ENCODE data around the gene TRAPPC10. TPM values are rescaled to one million over a fixed set of nuclear protein-coding genes. Genes with fewer than 3 reads are reported as not detected.

The TRAPPC10 gene
- total RNA-seq, 1 experiment from 2014 or later, result 10.4 TPM

DNA sequence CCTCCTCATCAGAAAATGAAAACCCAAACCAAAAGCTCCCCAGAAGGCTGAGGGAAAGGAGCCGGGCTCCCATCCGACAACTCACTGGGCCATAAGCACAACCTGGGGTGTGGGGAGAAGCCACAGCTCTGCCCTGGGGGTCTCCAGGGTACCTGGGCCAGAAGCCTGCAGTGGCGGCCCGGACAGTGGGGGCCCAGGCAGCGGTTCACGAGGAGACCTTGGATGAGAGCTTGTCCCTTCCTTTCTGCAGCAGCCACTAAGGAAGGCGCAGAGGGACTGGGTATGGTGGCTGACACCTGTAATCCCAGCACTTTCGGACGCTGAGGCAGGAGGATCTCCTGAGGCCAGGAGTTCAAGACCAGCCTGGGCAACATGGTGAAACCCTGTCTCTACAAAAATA, 17.5 kb upstream of the TRAPPC10 start:
- in situ Hi-C loops (cut with HindIII; ENCODE audit: low pct_unique_long_range_greater_than_20kb, low sequenced_read_pairs), result no loop called here
- no peak for DNase-seq (ENCODE audit: low read depth)

GRCh38 chr21:43995521-43996105, 16.5 kb upstream of the TRAPPC10 start:
- DNase-seq (ENCODE audit: low read depth), result no peak
- in situ Hi-C loops (cut with HindIII; ENCODE audit: low pct_unique_long_range_greater_than_20kb, low sequenced_read_pairs), result no loop called here

- DNase-seq (ENCODE audit: low read depth), result no peak
- in situ Hi-C loops (cut with HindIII; ENCODE audit: low pct_unique_long_range_greater_than_20kb, low sequenced_read_pairs), result no loop called here
Observed at GRCh38 chr21:43997766-43998742, 14.1 kb upstream of the TRAPPC10 start.

DNA sequence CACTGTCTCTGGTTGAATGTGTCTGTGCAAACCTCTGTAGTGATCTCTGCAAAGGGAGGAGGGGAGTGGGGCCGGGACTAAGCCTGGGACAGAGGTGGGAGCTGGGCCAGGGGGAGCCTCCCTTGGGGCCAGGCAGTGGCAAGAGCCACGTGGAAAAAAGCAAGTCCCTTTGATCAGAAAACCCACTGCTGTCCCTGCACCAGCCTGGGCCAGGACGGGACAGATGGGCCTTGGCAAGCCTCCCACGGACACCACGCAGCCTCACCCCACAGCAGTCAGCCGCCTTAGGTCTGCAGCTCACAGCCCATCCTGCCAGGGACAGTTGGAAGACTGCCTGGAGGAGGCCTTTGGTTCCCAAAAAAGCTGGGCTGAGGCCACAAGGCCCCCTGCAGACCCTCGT, 11.7 kb upstream of the TRAPPC10 start:
- DNase-seq (ENCODE audit: low read depth), result no peak
- in situ Hi-C loops (cut with HindIII; ENCODE audit: low pct_unique_long_range_greater_than_20kb, low sequenced_read_pairs), result no loop called here

DNA sequence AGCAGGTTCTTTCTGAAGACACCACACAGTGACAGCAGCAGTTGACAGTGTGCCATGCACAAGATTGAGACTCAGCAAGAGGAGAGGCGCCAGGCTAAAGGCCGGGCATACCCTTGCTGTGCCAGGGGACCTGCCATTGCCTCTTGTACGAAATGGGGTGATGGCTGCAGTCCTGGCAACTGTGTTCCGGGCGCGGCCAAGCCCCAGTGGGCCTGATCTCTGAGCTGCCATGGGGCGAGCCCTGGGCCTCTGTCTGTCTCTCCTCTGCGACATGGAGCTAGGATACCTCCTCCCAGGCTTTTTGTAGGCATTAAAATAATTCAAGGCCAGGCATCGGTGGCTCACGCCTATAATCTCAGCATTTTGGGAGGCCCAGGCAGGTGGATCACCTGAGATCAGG, 9.6 kb upstream of the TRAPPC10 start:
- in situ Hi-C loops (cut with HindIII; ENCODE audit: low pct_unique_long_range_greater_than_20kb, low sequenced_read_pairs), result no loop called here
- DNase-seq (ENCODE audit: low read depth), result no peak

GRCh38 chr21:44003307-44003966, 8.7 kb upstream of the TRAPPC10 start:
- in situ Hi-C loops (cut with HindIII; ENCODE audit: low pct_unique_long_range_greater_than_20kb, low sequenced_read_pairs), result no loop called here
- no peak for DNase-seq (ENCODE audit: low read depth)

DNA sequence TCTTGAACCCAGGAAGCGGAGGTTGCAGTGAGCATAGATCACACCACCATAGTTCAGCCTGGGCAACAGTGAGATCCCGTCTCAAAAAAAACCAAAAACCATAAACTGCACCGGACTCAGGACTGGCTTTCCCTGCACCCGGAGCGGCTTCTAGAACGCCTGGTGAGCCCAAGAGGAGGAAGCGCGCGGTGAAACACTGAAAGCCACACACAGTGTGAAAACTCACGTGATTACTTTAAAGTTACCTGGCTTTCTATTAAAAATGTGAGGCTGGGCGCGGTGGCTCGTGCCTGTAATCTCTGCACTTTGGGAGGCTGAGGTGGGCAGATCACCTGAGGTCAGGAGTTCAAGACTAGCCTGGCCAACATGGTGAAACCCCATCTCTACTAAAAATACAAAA, 7.0 kb upstream of the TRAPPC10 start:
- in situ Hi-C loops (cut with HindIII; ENCODE audit: low pct_unique_long_range_greater_than_20kb, low sequenced_read_pairs), result no loop called here
- no peak for DNase-seq (ENCODE audit: low read depth)

DNA sequence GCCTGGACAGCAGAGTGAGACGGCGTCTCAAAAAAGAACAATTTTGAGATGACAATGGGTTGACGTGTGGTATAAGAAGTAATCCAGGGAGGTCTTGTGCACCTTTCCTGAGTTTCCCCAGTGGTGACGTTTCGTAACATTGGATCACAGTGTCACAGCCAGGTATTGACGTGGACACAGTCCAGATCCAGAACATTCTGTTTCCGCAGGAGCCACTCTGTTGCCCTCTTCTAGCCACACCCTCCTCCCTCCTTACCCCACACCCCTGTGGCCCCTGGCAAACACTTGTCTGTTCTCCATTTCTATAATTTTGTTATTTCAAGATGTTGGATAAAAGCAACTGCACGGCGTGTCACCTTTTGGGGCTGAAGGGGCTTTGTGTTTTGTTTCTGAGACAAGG, 6.5 kb upstream of the TRAPPC10 start:
- in situ Hi-C loops (cut with HindIII; ENCODE audit: low pct_unique_long_range_greater_than_20kb, low sequenced_read_pairs), result no loop called here
- no peak for DNase-seq (ENCODE audit: low read depth)

- DNase-seq (ENCODE audit: low read depth), result peak; percentile 36
- in situ Hi-C loops (cut with HindIII; ENCODE audit: low pct_unique_long_range_greater_than_20kb, low sequenced_read_pairs), result no loop called here
Observed at GRCh38 chr21:44006017-44006619, 6.0 kb upstream of the TRAPPC10 start.

- no peak for DNase-seq (ENCODE audit: low read depth)
- in situ Hi-C loops (cut with HindIII; ENCODE audit: low pct_unique_long_range_greater_than_20kb, low sequenced_read_pairs), result no loop called here
Observed at GRCh38 chr21:44006656-44007055, 5.5 kb upstream of the TRAPPC10 start.

DNA sequence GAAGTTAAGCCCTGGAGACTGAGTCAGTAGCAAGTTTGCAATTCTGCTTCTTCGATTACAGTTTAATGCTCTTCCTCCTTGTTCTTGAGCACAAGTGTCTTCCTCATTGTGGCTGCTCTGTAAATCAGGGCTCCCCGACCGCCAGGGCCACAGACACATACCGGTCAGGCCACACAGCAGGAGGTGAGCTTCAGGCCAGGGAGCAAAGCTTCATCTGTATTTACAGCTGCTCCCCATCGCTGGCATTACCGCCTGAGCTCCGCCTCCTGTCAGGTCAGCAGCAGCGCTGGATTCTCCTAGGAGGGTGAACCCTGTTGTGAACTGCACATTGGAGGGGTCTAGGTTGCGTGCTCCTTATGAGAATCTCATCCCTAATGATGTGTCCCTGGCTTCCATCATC, 1.7 kb upstream of the TRAPPC10 start:
- in situ Hi-C loops (cut with HindIII; ENCODE audit: low pct_unique_long_range_greater_than_20kb, low sequenced_read_pairs), result no loop called here
- DNase-seq (ENCODE audit: low read depth), result no peak

- in situ Hi-C loops (cut with HindIII; ENCODE audit: low pct_unique_long_range_greater_than_20kb, low sequenced_read_pairs), result no loop called here
Observed at GRCh38 chr21:44011123-44011522, 986 bp upstream of the TRAPPC10 start.

DNA sequence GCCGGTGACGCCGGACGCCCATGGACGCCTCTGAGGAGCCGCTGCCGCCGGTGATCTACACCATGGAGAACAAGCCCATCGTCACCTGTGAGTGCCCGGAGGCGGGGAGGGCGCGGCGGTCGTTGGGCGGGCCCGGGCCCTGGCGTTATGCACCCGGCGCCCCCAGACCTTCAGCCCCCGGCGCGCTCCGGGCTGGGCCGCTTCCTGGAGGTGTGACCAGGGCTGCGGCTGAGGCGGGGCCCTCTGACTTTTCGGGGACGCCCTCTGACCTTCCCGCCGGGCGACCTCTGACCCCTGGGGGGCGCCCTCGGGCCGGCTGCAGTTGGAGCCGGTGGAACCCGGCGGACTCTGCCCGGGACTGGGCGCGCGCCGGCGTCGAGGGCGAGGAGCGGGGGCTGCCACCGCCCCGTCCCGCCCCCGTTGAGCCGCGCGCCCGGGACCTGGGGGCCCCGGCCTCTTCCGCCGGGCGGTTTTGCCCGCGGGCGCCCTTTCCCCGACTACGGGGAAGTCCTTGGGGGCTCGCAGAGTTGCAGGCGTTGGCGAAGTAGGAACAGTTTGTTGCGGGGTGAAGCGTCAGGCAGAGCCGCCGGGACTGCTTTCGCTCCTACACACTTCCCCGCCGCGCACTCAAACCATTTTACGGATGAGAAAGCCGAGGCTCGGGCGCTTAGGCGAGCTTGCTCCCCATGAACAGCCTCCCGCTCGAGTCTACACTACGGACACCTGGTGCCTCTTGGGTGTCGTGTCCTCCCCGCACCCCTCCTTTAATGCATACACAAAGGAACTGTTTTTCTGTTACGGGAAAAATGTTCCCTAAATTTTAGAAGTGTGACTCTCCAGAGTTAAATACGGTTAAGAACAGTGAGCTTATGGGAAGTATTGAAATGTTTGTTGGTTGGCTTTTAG, 618 bp downstream of the TRAPPC10 start:
- DNase-seq (ENCODE audit: low read depth), result peak; percentile 47
- in situ Hi-C loops (cut with HindIII; ENCODE audit: low pct_unique_long_range_greater_than_20kb, low sequenced_read_pairs), result no loop called here

More at GRCh38 chr21:44011123-44011522, 986 bp upstream of the TRAPPC10 start:
- DNase-seq (ENCODE audit: low read depth), result no peak

DNA sequence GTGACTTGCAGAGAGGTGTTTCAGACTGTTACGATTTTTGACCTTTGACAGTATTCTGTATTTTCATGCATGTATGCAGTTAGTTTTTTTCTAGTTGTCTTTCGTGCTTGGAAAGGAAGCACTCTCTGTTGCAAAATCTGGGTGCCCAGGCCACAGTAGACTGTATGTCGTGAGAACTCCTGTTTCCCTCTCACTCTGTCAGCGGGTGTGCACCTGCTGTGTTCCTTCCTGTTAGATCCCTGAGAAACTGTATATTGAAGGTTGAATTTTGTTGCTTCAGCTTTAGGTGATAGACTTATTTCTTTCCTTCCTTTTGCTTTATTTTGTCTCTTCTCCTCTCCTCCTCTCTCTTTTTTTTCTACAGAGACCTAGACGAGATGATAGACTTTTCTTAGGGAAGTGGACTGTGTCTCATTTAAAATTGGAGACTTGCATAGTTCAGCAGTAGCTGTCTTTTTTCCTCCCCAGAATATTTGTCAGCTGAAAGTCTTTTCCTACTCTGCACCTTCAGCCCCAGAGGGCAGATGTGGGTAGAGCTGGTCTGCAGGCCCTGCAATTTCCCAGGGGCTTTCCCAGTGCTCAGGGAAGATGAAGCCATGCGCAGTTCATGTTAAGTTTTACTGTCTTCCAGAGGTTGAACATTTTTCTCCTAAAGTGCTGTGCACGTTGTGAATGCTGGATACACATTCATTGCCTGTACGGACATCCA, 1.4 kb downstream of the TRAPPC10 start:
- in situ Hi-C loops (cut with HindIII; ENCODE audit: low pct_unique_long_range_greater_than_20kb, low sequenced_read_pairs), result no loop called here
- DNase-seq (ENCODE audit: low read depth), result no peak

DNA sequence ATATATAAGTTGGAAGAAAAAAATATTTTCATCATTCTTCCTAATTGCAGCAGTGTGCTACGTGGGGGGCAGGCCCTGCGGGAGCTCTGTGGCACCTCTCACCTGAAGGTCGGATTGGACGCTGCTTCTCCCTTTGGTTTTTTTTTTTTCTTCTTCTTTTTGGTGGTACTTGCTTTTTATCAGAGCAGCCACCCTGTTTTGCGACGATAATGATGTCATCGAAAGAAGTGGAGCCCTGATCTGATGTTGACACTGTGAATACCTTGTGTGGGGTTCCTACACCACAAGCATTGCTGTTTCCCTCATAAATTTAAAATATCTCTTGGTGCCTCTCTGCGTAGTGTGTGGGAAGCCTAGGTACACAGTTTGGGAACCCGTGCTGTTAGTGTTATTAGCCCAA, 5.5 kb downstream of the TRAPPC10 start:
- in situ Hi-C loops (cut with HindIII; ENCODE audit: low pct_unique_long_range_greater_than_20kb, low sequenced_read_pairs), result no loop called here
- DNase-seq (ENCODE audit: low read depth), result no peak

GRCh38 chr21:44018127-44018526, 6.0 kb downstream of the TRAPPC10 start:
- in situ Hi-C loops (cut with HindIII; ENCODE audit: low pct_unique_long_range_greater_than_20kb, low sequenced_read_pairs), result no loop called here
- no peak for DNase-seq (ENCODE audit: low read depth)

DNA sequence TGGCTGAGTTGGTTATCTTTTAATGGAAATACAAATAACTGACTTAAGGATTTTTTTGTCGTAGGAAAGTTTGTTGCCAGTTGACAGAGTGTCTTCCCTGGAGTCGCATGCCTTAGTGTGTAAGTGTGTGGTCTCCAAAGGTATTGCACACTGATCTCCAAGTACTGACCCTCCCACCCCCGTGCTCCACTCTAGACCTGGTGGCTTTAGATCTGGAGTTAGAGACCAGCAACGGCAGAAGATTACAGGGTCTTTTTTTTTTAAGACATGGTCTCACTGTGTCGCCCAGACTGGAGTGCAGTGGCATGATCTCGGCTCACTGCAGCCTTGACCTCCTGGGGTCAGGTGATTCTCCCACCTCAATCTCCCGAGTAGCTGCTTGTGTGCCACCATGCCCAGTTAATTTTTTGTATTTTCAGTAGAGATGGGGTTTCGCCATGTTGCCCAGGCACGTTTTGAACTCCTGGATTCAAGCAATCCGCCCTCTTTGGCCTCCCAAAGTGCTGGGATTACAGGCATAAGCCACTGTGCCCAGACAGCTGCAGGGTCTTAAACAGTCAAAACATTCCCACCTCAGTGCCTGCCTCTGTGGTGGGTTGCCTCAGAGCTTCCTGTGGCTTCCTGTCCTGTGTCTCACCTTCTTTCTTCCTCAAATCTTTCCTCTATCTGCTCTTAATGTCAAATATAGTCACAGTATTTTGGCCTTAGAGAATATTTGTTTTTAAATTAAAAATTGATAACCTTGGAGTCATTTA, 6.9 kb downstream of the TRAPPC10 start:
- DNase-seq (ENCODE audit: low read depth), result no peak

More for the DNA sequence above, 6.9 kb downstream of the TRAPPC10 start:
- in situ Hi-C loops (cut with HindIII; ENCODE audit: low pct_unique_long_range_greater_than_20kb, low sequenced_read_pairs), result no loop called here
